Measurements from ENCODE around the gene DUS1L.

GRCh38 chr17:82065193-82065637, 389 bp downstream of the DUS1L start:
- TF ChIP-seq, protein P1, sequence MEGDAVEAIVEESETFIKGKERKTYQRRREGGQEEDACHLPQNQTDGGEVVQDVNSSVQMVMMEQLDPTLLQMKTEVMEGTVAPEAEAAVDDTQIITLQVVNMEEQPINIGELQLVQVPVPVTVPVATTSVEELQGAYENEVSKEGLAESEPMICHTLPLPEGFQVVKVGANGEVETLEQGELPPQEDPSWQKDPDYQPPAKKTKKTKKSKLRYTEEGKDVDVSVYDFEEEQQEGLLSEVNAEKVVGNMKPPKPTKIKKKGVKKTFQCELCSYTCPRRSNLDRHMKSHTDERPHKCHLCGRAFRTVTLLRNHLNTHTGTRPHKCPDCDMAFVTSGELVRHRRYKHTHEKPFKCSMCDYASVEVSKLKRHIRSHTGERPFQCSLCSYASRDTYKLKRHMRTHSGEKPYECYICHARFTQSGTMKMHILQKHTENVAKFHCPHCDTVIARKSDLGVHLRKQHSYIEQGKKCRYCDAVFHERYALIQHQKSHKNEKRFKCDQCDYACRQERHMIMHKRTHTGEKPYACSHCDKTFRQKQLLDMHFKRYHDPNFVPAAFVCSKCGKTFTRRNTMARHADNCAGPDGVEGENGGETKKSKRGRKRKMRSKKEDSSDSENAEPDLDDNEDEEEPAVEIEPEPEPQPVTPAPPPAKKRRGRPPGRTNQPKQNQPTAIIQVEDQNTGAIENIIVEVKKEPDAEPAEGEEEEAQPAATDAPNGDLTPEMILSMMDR (IDR thresholded peaks at IDR 0.05; ENCODE audit: low read length): no peak
- TF ChIP-seq EZH2phosphoT487 (IDR thresholded peaks at IDR 0.05; ENCODE audit: low read length): no peak
